Left ventricle myocardium superior (tissue), 1 donor: ENCODE results near the gene LDOC1. TPM values are rescaled to one million over a fixed set of nuclear protein-coding genes. Genes with fewer than 3 reads are reported as not detected.
"Not testable (repeated sequence)": the region's sequence is repeated elsewhere in the genome, so short reads cannot be mapped to it uniquely, and the experiment has no call there.

Source experiments
- ATAC-seq: fragments of 200-7000 bp; cut with Tn5 transposase; one replicate; pipeline ENCODE4 v1.9.1; 2020; ENCODE audit warnings: mild to moderate bottlenecking, moderate library complexity
- DNase-seq: peaks from one replicate; pipeline ENCODE4 v3.0.0-alpha.2; 2020
- intact Hi-C: fragments of 100-400 bp; cut with micrococcal nuclease; formaldehyde crosslinking; loops from one replicate; pipeline ENCODE4 v1.11.0; 2022
- long read RNA-seq: library from polyadenylated mRNA; unstranded; transcript quantifications from one replicate; pipeline ENCODE4 v2.0.0, GENCODE V29; 2021
- total RNA-seq: library from RNA; stranded (reverse); fragmentation: NEBNext Ultra II Directional; extraction: Animal tissue kit (Norgen Biotek cat#: 25700); gene quantifications from one replicate; pipeline ENCODE4 v1.2.1, GENCODE V29; 2021
- donor health status: DM: no; HTN: yes; CAD: no; lungs with severe emphysema.

LDOC1 gene
- 3.7 TPM for total RNA-seq
- long read RNA-seq, partial matches to known transcripts, result 0 of 4 reads
- long read RNA-seq, other reads (novel, unspliced or antisense), result 0 of 4 reads

GRCh38 chrX:141176586-141177451 is at the start of gene LDOC1:
LDOC1 (minus strand) TSS chrX:141177129; CDS start chrX:141177021, 108 bp downstream.
- ATAC-seq, result peak; percentile 96
- intact Hi-C loops, result no loop called here
- DNase-seq, result peak; percentile 79

- no peak for ATAC-seq
- intact Hi-C loops, result no loop called here
- DNase-seq, result no peak
Measured at GRCh38 chrX:141221611-141222010, 44.7 kb upstream of the LDOC1 start.

- intact Hi-C loops, result no loop called here
- ATAC-seq (no peak), DNase-seq (no peak)
Measured at GRCh38 chrX:141220342-141221008, 43.5 kb upstream of the LDOC1 start.

GRCh38 chrX:141214196-141214595 is 37.3 kb upstream of the LDOC1 start:
- no peak for DNase-seq
- intact Hi-C loops, result no loop called here
- ATAC-seq, result no peak

GRCh38 chrX:141201962-141202361 is 25.0 kb upstream of the LDOC1 start:
- intact Hi-C loops, result no loop called here
- no peak for DNase-seq
- ATAC-seq, result no peak

GRCh38 chrX:141188573-141188972 is 11.6 kb upstream of the LDOC1 start:
- ATAC-seq, DNase-seq, intact Hi-C loops: not testable (repeated sequence)

- ATAC-seq (no peak), DNase-seq (no peak)
- intact Hi-C loops, result no loop called here
Measured at GRCh38 chrX:141185366-141185765, 8.4 kb upstream of the LDOC1 start.

- intact Hi-C loops, result no loop called here
- no peak for ATAC-seq
- DNase-seq, result no peak
Measured at GRCh38 chrX:141183000-141183399, 6.1 kb upstream of the LDOC1 start.

GRCh38 chrX:141180851-141181250 is 3.9 kb upstream of the LDOC1 start:
- intact Hi-C loops, result no loop called here
- DNase-seq, result no peak
- no peak for ATAC-seq

GRCh38 chrX:141175786-141176185 is 1.1 kb downstream of the LDOC1 start:
- no peak for DNase-seq
- ATAC-seq, result no peak
- intact Hi-C loops, result no loop called here

- ATAC-seq (no peak), DNase-seq (no peak)
- intact Hi-C loops, result no loop called here
Measured at GRCh38 chrX:141164406-141164805, 12.5 kb downstream of the LDOC1 start.

GRCh38 chrX:141158084-141158483 is 18.8 kb downstream of the LDOC1 start:
- intact Hi-C loops, result no loop called here
- no peak for ATAC-seq
- DNase-seq, result no peak

- DNase-seq, intact Hi-C loops, ATAC-seq: not testable (repeated sequence)
Measured at GRCh38 chrX:141155231-141155630, 21.7 kb downstream of the LDOC1 start.

GRCh38 chrX:141142946-141143345 is 34.0 kb downstream of the LDOC1 start:
- intact Hi-C loops, result no loop called here

GRCh38 chrX:141133272-141133671 is 43.7 kb downstream of the LDOC1 start:
- intact Hi-C loops, result no loop called here
- ATAC-seq, result no peak
- no peak for DNase-seq

More at GRCh38 chrX:141142946-141143345, 34.0 kb downstream of the LDOC1 start:
- ATAC-seq (no peak), DNase-seq (no peak)

GRCh38 chrX:141127146-141127545 is 49.8 kb downstream of the LDOC1 start:
- intact Hi-C loops, result no loop called here
- DNase-seq (no peak), ATAC-seq (no peak)
